ENCODE measurements around the gene FNBP1. TPM values are rescaled to one million over a fixed set of nuclear protein-coding genes. Genes with fewer than 3 reads are reported as not detected.

The FNBP1 gene
- total RNA-seq, 1 donor from 2014 or later: 80.4 TPM

- no peak for DNase-seq
- Mint-ChIP-seq H3K4me3 (ENCODE audit: unreplicated experiment) (no peak overlapping the region), H3K4me1 (ENCODE audit: low read depth, unreplicated experiment) (peaks cover 31% of the 10 kb centered on the region), H3K36me3 (ENCODE audit: unreplicated experiment) (peaks cover 4% of the 10 kb centered on the region), H3K27me3 (ENCODE audit: unreplicated experiment) (peaks cover 30% of the 10 kb centered on the region), H3K9me3 (ENCODE audit: unreplicated experiment) (peaks cover 23% of the 10 kb centered on the region), H3K27ac (ENCODE audit: unreplicated experiment) (peak overlapping the region; percentile 64)
- TF ChIP-seq CTCF (IDR thresholded peaks at IDR 0.05; ENCODE audit: partially characterized antibody, unreplicated experiment): no peak
Measured at GRCh38 chr9:129876815-129877214, 166.2 kb downstream of the FNBP1 start.

DNA sequence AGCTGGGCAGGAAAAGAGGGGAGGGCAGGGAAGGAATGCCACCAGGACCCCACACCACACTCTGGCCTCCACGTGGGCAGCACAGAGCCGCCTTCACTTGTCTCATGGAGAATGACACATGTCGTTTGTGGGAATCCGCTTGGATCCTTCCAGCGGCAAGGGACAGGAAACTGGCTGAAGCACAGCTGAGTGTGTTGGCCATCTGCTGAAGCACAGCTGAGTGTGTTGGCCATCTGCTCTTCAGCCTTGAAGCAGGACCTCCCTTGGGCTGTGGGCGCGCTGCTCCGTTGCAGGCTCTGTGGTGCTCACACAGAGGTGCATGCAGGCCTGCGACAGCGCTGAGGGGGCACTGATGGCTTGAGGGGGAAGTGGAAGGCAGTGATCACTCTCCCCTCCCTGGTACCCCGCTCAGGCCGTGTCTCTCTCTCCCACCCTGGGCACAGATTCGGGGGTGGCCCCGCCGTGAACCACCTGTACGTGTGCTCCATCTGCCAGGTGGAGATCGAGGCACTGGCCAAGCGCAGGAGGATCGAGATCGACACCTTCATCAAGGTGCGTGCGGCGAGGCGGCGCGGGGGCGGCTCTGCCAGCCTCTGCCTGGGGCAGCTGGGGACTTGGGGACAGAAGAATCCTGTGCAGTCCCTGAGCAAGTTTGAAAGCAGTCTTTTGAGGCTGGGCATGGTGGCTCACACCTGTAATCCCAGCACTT is 167.1 kb downstream of the FNBP1 start:
- peaks cover 30% of the 10 kb centered on the region for H3K27me3 Mint-ChIP-seq (ENCODE audit: unreplicated experiment)
- H3K36me3 Mint-ChIP-seq (ENCODE audit: unreplicated experiment): peaks cover 4% of the 10 kb centered on the region
- H3K4me1 Mint-ChIP-seq (ENCODE audit: low read depth, unreplicated experiment): peaks cover 28% of the 10 kb centered on the region
- H3K27ac Mint-ChIP-seq (ENCODE audit: unreplicated experiment): peak overlapping the region; percentile 93
- DNase-seq: peak; percentile 80
- H3K9me3 Mint-ChIP-seq (ENCODE audit: unreplicated experiment): peaks cover 25% of the 10 kb centered on the region
- H3K4me3 Mint-ChIP-seq (ENCODE audit: unreplicated experiment): peak overlapping the region; percentile 71
- no peak for TF ChIP-seq CTCF (IDR thresholded peaks at IDR 0.05; ENCODE audit: partially characterized antibody, unreplicated experiment)

DNA sequence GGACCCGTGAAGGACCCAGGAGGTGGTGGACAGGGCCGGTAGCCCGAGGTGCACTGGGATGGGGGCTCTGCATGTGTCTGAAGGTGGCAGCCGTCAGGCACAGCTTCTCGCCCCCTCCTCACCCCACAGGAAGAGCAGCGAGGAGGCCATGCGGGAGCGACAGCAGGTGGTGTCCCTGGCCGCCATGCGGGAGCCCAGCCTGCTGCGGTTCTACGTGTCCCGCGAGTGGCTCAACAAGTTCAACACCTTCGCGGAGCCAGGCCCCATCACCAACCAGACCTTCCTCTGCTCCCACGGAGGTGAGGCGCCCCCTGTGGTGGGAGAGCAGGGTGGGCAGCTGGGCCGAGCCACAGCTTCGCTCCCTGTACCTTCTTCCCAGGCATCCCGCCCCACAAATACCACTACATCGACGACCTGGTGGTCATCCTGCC is 167.8 kb downstream of the FNBP1 start:
- TF ChIP-seq CTCF (IDR thresholded peaks at IDR 0.05; ENCODE audit: partially characterized antibody, unreplicated experiment): peak; percentile 68
- peak; percentile 65 for DNase-seq
- H3K4me1 Mint-ChIP-seq (ENCODE audit: low read depth, unreplicated experiment): peaks cover 23% of the 10 kb centered on the region
- peaks cover 30% of the 10 kb centered on the region for H3K27me3 Mint-ChIP-seq (ENCODE audit: unreplicated experiment)
- H3K36me3 Mint-ChIP-seq (ENCODE audit: unreplicated experiment): peaks cover 4% of the 10 kb centered on the region
- no peak overlapping the region for H3K4me3 Mint-ChIP-seq (ENCODE audit: unreplicated experiment)
- H3K27ac Mint-ChIP-seq (ENCODE audit: unreplicated experiment): peak overlapping the region; percentile 93
- H3K9me3 Mint-ChIP-seq (ENCODE audit: unreplicated experiment): peaks cover 26% of the 10 kb centered on the region

DNA sequence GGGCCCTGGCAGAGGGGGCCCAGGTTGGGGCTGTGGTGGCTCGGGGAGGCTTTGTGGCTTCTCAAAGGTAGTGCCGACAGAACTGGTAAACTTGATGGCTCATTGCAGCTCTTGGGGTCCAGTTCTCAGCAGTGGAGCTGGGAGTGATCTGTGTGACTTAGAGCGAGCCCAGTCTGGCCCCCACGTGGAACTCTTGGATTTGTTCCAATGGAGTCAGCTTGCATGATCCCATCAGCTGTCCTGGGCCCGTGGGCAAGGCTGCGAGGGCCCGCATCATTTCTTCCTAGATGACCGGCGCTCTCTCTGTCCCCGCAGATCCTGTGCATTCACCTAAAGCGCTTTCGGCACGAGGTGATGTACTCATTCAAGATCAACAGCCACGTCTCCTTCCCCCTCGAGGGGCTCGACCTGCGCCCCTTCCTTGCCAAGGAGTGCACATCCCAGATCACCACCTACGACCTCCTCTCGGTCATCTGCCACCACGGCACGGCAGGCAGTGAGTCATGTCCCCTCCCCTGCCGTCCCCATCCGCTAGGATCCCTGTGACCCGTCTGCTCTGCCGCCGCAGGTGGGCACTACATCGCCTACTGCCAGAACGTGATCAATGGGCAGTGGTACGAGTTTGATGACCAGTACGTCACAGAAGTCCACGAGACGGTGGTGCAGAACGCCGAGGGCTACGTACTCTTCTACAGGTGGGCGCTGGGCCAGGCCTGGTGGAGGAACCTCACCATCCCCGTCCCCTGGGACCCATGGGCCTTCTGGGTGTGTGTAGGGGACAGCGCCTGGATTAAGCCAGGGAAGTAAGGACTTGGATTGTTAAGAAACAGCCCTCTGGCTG is 168.5 kb downstream of the FNBP1 start:
- Mint-ChIP-seq H3K36me3 (ENCODE audit: unreplicated experiment) (peaks cover 4% of the 10 kb centered on the region), H3K27me3 (ENCODE audit: unreplicated experiment) (peaks cover 30% of the 10 kb centered on the region), H3K4me1 (ENCODE audit: low read depth, unreplicated experiment) (peaks cover 22% of the 10 kb centered on the region), H3K9me3 (ENCODE audit: unreplicated experiment) (peaks cover 29% of the 10 kb centered on the region), H3K4me3 (ENCODE audit: unreplicated experiment) (no peak overlapping the region), H3K27ac (ENCODE audit: unreplicated experiment) (peak overlapping the region; percentile 93)
- TF ChIP-seq CTCF (IDR thresholded peaks at IDR 0.05; ENCODE audit: partially characterized antibody, unreplicated experiment): no peak
- no peak for DNase-seq

Data from glutamatergic neuron (in vitro differentiated cells).